ENCODE results near the gene HERC6.

DNA sequence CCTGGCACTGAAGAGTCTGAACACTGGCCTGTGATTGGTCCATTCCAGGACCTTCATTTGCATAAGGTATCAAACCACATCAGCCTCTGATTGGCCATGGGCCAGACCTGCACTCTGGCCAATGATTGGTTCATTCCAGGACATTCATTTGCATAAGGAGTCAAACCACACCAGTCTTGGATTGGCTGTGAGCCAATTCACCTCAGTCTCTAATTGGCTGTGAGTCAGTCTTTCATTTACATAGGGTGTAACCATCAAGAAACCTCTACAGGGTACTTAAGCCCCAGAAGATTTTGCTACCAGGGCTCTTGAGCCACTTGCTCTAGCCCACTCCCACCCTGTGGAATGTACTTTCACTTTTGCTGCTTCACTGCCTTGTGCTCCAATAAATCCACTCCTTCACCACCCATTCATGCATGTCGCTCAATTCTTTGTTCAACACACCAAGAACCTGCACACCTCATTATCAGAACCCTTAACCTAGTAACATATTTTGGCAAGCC is 64.1 kb downstream of the HERC6 start:
- TF ChIP-seq, protein P1, sequence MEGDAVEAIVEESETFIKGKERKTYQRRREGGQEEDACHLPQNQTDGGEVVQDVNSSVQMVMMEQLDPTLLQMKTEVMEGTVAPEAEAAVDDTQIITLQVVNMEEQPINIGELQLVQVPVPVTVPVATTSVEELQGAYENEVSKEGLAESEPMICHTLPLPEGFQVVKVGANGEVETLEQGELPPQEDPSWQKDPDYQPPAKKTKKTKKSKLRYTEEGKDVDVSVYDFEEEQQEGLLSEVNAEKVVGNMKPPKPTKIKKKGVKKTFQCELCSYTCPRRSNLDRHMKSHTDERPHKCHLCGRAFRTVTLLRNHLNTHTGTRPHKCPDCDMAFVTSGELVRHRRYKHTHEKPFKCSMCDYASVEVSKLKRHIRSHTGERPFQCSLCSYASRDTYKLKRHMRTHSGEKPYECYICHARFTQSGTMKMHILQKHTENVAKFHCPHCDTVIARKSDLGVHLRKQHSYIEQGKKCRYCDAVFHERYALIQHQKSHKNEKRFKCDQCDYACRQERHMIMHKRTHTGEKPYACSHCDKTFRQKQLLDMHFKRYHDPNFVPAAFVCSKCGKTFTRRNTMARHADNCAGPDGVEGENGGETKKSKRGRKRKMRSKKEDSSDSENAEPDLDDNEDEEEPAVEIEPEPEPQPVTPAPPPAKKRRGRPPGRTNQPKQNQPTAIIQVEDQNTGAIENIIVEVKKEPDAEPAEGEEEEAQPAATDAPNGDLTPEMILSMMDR (conservative IDR thresholded peaks at IDR 0.05 in 1 of 2, IDR thresholded peaks at IDR 0.05 in 1 of 2; ENCODE audit: extremely low read depth in 1 of 2, insufficient read depth in 1 of 2, low read depth in 1 of 2, low read length in 2 of 2), result no peak
- TF ChIP-seq EZH2 (IDR thresholded peaks at IDR 0.05; ENCODE audit: borderline replicate concordance, low read length), result no peak

Measured in mammary epithelial cell (primary cell).